ENCODE measurements around the gene RASSF8.

RASSF8 gene

DNA sequence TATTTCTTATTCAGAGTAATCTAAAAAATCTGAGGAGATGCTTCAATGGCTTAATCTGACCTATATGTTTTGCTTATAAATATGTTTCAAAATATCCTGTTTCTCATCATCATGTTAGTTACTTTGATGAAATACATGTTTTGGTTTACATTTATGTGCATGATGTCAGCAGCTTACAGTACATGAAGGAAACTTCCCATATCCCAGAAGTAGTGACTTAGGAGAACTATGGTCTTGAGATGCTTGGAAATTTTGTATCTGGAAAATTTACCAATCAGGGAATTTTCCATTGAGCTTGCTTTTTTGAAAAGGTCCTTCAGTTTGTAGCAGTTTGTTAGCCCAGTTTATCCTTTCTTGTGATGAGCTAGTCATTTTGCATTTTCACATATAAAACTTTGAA is 73.3 kb downstream of the RASSF8 start:
- TF ChIP-seq, protein P1, sequence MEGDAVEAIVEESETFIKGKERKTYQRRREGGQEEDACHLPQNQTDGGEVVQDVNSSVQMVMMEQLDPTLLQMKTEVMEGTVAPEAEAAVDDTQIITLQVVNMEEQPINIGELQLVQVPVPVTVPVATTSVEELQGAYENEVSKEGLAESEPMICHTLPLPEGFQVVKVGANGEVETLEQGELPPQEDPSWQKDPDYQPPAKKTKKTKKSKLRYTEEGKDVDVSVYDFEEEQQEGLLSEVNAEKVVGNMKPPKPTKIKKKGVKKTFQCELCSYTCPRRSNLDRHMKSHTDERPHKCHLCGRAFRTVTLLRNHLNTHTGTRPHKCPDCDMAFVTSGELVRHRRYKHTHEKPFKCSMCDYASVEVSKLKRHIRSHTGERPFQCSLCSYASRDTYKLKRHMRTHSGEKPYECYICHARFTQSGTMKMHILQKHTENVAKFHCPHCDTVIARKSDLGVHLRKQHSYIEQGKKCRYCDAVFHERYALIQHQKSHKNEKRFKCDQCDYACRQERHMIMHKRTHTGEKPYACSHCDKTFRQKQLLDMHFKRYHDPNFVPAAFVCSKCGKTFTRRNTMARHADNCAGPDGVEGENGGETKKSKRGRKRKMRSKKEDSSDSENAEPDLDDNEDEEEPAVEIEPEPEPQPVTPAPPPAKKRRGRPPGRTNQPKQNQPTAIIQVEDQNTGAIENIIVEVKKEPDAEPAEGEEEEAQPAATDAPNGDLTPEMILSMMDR (IDR thresholded peaks at IDR 0.05; ENCODE audit: low read depth, low read length, missing control alignments): no peak
- in situ Hi-C loops (cut with HindIII; ENCODE audit: low pct_ligation_motif_present, low sequenced_read_pairs): no loop called here
- H3K36me3 ChIP-seq (replicated peaks): no peaks in the 10 kb centered on the region
- no peaks in the 10 kb centered on the region for H3K27me3 ChIP-seq (replicated peaks)
- no peak overlapping the region for H3K4me3 ChIP-seq (ENCODE audit: low read depth, low read length)
- no peak for DNase-seq
- no peak overlapping the region for H3K27ac ChIP-seq

DNA sequence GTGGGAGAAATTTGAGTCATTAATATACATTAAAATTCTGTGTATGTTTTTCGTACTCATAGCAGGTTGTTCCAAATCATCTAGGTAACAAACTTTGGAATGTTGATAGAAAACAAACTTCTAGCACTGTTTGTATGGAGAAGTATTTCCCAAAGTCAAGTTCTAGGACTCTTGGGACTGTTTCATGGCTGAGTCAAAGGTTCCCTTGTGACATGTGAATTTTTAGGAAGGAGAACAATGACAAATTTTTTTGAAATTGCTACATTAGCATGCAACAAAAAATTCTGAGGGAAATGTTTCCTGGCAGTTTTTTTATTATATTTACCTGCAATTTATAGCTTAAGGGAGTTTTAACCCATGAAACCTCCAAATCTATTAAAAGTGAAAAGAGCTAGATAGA is 73.8 kb downstream of the RASSF8 start:
- in situ Hi-C loops (cut with HindIII; ENCODE audit: low pct_ligation_motif_present, low sequenced_read_pairs): no loop called here
- no peak for DNase-seq
- Histone ChIP-seq H3K36me3 (replicated peaks) (no peaks in the 10 kb centered on the region), H3K27ac (no peak overlapping the region), H3K27me3 (replicated peaks) (no peaks in the 10 kb centered on the region), H3K4me3 (ENCODE audit: low read depth, low read length) (no peak overlapping the region)
- TF ChIP-seq, protein P1 (IDR thresholded peaks at IDR 0.05; ENCODE audit: low read depth, low read length, missing control alignments): no peak

DNA sequence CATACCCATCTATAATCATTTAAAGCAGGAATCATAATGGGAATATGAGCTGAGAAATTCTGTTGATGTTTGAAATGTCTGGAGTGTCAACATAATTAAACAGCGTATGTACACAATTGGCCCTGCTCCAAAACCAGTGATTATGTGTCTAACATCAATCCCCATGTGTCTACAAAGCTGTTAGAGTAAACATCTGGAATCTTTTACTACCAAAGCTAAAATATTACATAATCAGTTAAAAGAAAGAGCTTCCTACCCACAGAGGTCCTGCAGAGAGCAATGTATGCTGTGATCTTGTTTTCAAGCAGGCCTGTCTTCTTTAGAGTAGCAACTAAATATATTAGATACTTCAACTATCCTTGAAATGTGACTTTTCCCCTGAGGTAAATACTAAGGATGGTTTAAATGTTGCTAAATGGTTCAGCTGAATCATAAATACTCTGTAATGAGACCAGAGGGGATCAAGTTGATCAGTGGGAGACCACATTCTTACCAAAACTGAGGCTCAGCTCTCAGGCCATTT is 74.3 kb downstream of the RASSF8 start:
- H3K4me3 ChIP-seq (ENCODE audit: low read depth, low read length): no peak overlapping the region
- H3K27me3 ChIP-seq (replicated peaks): no peaks in the 10 kb centered on the region
- in situ Hi-C loops (cut with HindIII; ENCODE audit: low pct_ligation_motif_present, low sequenced_read_pairs): no loop called here
- no peaks in the 10 kb centered on the region for H3K36me3 ChIP-seq (replicated peaks)
- TF ChIP-seq, protein P1 (IDR thresholded peaks at IDR 0.05; ENCODE audit: low read depth, low read length, missing control alignments): no peak
- H3K27ac ChIP-seq: no peak overlapping the region
- no peak for DNase-seq

DNA sequence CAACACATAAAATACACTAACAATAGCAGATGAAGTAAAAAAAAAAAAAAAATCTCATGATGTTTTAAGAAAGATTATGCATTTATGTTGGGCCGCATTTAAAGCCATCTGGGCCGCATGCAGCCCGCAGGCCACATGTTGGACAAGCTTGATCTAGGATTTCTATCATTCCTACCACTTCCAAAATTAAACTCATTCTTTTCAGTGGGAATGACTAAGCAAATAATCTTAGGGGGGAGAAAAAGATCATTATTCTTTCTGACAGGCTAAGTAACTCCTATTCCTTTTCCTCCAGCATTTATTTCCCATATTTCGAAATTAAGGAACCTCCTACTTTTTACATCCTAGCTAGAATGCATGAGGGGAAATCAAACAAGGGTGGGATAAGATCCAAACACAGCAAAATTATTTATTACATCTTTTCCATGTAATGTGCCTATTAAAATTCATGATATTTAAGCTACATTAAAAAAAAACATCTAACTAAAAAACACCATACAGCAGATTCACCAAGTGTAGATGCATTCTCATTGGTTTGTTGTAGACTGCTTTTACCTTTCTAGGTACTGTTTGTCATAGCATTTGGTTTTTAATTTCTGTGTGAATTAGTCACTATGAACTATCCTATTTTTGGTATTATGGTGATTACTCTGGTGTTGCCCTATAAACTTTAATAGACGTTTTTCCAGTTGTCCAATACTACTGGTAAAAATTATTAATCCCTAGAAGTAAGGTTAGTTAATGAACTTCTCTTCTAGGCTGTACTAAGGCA is 76.1 kb downstream of the RASSF8 start:
- TF ChIP-seq, protein P1 (IDR thresholded peaks at IDR 0.05; ENCODE audit: low read depth, low read length, missing control alignments): no peak
- no peak overlapping the region for H3K27ac ChIP-seq
- DNase-seq: no peak

DNA sequence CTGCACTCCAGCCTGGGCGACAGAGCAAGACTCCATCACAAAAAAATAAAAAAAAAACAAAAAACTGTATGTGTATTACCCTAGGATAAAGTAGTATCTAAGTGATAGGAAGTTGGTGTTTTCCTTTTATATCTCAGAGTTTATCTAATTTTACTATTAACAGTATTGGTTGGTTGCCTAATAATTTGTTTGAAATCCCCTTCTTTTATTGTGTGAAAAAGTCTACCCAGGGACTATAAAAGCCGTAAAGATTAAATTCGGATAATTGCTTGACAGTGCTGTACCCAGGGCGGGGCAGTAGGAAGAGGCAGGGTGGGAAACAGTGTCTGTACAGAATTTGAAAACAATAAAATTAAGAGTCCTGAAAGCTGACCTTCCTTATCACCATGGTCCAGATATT is 78.4 kb downstream of the RASSF8 start:
- in situ Hi-C loops (cut with HindIII; ENCODE audit: low pct_ligation_motif_present, low sequenced_read_pairs): no loop called here
- H3K36me3 ChIP-seq (replicated peaks): no peaks in the 10 kb centered on the region
- no peak overlapping the region for H3K4me3 ChIP-seq (ENCODE audit: low read depth, low read length)
- TF ChIP-seq, protein P1 (IDR thresholded peaks at IDR 0.05; ENCODE audit: low read depth, low read length, missing control alignments): no peak
- no peak overlapping the region for H3K27ac ChIP-seq
- no peaks in the 10 kb centered on the region for H3K27me3 ChIP-seq (replicated peaks)
- no peak for DNase-seq

More for the DNA sequence above, 76.1 kb downstream of the RASSF8 start:
- Histone ChIP-seq H3K36me3 (replicated peaks) (no peaks in the 10 kb centered on the region), H3K4me3 (ENCODE audit: low read depth, low read length) (no peak overlapping the region), H3K27me3 (replicated peaks) (no peaks in the 10 kb centered on the region)
- in situ Hi-C loops (cut with HindIII; ENCODE audit: low pct_ligation_motif_present, low sequenced_read_pairs): no loop called here

Data from brain microvascular endothelial cell (primary cell).